ENCODE measurements around the gene ADGRF1.
"Not testable (repeated sequence)": the region's sequence is repeated elsewhere in the genome, so short reads cannot be mapped to it uniquely, and the experiment has no call there.

The ADGRF1 gene

GRCh38 chr6:47042275-47042791 lies at the start of gene ADGRF1:
TSS of gene ADGRF1 (minus strand) at chr6:47042332. CDS start at chr6:47029061, 13,271 bp downstream.
- DNase-seq, result no peak

- no peak for DNase-seq
Measured at GRCh38 chr6:47090881-47091280, 48.7 kb upstream of the ADGRF1 start.

GRCh38 chr6:47089473-47089872 lies 47.3 kb upstream of the ADGRF1 start:
- DNase-seq, result not testable (repeated sequence)

- DNase-seq, result no peak
Measured at GRCh38 chr6:47086051-47086770, 44.1 kb upstream of the ADGRF1 start.

GRCh38 chr6:47084610-47085009 lies 42.5 kb upstream of the ADGRF1 start:
- no peak for DNase-seq

- DNase-seq, result no peak
Measured at GRCh38 chr6:47083586-47084047, 41.5 kb upstream of the ADGRF1 start.

- no peak for DNase-seq
Measured at GRCh38 chr6:47080083-47080596, 38.0 kb upstream of the ADGRF1 start.

GRCh38 chr6:47079638-47080037 lies 37.5 kb upstream of the ADGRF1 start:
- DNase-seq, result no peak

- DNase-seq, result no peak
Measured at GRCh38 chr6:47078991-47079390, 36.9 kb upstream of the ADGRF1 start.

- no peak for DNase-seq
Measured at GRCh38 chr6:47076422-47077344, 34.6 kb upstream of the ADGRF1 start.

GRCh38 chr6:47075741-47076421 lies 33.7 kb upstream of the ADGRF1 start:
- no peak for DNase-seq

GRCh38 chr6:47075168-47075567 lies 33.0 kb upstream of the ADGRF1 start:
- DNase-seq, result no peak

GRCh38 chr6:47073125-47074110 lies 31.3 kb upstream of the ADGRF1 start:
- DNase-seq, result no peak

- DNase-seq, result no peak
Measured at GRCh38 chr6:47072667-47073066, 30.5 kb upstream of the ADGRF1 start.

- DNase-seq, result no peak
Measured at GRCh38 chr6:47071681-47072080, 29.5 kb upstream of the ADGRF1 start.

GRCh38 chr6:47070461-47070860 lies 28.3 kb upstream of the ADGRF1 start:
- DNase-seq, result no peak

GRCh38 chr6:47069156-47069555 lies 27.0 kb upstream of the ADGRF1 start:
- no peak for DNase-seq

- no peak for DNase-seq
Measured at GRCh38 chr6:47066418-47066817, 24.3 kb upstream of the ADGRF1 start.

- DNase-seq, result no peak
Measured at GRCh38 chr6:47064274-47064673, 22.1 kb upstream of the ADGRF1 start.

- no peak for DNase-seq
Measured at GRCh38 chr6:47062346-47062745, 20.2 kb upstream of the ADGRF1 start.

Data from CD4-positive, alpha-beta T cell treated with Interleukin-4 for 4 hours (primary cell).